ENCODE data around the gene LRP5.
"Not testable (repeated sequence)": the region's sequence is repeated elsewhere in the genome, so short reads cannot be mapped to it uniquely, and the experiment has no call there.

LRP5 gene

DNA sequence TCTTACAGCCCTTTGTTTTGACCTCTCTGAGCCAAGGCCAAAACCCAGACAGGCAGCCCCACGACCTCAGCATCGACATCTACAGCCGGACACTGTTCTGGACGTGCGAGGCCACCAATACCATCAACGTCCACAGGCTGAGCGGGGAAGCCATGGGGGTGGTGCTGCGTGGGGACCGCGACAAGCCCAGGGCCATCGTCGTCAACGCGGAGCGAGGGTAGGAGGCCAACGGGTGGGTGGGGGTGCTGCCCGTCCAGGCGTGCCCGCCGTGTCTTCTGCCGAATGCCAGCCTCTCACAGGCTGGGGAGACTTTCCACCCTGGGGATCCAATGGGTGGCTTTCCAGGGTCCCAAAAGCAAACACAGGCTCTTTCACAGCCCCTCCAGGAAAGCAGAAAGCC, 111.1 kb downstream of the LRP5 start:
- no peak for DNase-seq (ENCODE audit: low read depth)

DNA sequence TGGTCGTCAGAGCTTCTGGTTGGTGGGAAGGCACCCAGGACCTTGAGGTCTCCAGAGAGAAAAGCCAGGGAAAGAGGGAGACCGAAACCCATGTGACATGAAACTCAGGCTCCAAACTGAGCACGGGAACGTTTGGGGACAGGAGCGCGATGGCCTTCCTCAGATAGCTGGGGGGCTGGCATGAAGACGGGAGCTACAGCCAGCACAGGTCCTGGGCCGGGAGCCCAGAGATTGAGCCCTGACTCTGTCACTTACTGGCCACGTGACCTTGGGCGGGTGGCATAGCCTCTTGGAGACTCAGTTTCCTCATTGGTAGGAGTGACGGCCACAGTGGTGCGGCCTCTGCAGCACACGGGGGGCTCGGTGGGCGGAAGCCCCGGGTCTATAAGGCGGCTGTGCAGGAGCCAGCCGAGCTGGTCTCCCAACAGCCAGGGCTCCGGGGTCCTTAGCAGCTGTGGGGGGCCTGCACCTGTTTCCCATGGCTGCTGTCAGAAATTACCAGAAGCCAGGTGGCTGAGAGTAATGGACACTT, 111.8 kb downstream of the LRP5 start:
- no peak for DNase-seq (ENCODE audit: low read depth)

DNA sequence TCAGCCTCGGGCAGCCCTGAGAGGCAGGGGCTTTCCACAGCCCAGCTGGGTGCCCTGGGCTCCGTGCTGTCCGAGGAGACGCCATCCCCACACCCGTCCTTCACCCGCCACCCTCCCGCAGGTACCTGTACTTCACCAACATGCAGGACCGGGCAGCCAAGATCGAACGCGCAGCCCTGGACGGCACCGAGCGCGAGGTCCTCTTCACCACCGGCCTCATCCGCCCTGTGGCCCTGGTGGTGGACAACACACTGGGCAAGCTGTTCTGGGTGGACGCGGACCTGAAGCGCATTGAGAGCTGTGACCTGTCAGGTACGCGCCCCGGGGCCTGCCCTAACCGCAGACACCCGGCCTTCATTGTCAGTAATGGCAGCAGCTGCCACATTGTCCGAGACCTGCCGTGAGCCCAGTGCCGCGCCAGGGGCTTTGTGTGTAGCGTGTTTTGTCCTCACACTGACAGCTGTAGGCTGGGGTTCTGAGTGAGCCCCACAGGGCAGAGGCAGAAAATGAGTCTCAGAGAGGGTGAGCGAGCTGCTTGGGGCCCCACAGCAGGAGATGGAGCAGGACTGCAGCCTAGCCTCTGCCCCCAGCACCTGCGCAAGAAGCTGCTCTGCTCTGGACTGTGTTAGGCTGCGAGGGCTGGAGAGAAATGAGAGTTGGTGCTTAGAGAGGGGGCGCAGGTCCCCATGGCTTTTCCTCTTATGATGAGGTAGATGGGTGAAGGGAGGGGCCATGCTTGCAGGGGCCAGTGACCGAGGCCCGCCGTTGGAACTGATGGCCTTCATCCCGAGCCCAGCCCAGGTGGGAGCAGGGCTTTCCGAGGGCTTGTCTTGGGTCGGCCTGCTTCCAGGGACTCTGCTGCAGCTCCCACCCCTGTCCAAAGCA, 112.8 kb downstream of the LRP5 start:
- no peak for DNase-seq (ENCODE audit: low read depth)

DNA sequence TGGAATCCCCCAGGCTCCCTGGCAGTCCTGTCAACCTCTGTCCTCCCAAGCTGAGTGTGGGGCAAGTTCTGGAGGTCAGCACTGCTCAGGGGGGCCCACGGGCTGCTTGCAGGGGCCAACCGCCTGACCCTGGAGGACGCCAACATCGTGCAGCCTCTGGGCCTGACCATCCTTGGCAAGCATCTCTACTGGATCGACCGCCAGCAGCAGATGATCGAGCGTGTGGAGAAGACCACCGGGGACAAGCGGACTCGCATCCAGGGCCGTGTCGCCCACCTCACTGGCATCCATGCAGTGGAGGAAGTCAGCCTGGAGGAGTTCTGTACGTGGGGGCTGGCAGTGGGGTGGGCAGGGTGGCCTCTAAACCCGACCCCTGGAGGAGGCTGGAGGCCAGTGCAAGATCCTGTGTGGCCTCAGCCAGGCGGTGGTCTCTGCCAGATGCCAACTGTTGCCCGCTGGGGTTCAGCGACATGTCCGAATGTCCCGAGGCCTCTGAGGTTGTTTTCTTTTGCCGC, 113.5 kb downstream of the LRP5 start:
- DNase-seq (ENCODE audit: low read depth) = no peak

DNA sequence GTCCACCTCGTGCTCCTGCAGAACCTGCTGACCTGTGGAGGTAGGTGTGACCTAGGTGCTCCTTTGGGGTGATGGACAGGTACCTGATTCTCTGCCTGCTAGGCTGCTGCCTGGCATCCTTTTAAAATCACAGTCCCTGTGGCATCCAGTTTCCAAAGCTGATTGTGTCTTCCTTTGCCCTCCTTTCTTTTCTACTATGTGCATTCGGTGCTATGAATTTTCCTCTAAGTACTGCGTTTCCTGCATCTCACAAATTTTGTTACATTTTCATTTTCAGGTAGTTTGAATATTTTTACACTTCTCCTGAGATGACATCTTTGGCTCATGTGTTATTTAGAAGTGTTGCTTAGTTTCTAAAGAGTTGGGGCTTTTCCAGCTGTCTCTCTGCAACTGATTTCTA, 117.3 kb downstream of the LRP5 start:
- DNase-seq (ENCODE audit: low read depth) = no peak

DNA sequence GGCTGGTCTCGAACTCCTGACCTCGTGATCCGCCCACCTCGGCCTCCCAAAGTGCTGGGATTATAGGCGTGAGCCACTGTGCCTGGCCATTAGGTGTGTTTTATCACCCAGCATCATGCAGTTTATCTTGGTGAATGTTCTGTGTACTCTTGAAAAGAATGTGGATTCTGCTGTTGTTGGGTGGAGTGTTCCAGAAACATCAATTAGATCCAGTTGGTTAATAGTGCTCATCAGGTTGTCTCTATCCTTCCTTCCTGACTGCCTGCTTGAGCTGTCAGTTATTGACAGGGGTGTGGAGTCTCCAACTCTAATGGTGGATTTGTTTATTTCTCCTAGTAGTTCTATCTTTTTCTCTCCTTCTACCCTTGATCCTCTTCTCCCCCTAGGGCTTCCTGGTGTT, 118.0 kb downstream of the LRP5 start:
- no peak for DNase-seq (ENCODE audit: low read depth)

DNA sequence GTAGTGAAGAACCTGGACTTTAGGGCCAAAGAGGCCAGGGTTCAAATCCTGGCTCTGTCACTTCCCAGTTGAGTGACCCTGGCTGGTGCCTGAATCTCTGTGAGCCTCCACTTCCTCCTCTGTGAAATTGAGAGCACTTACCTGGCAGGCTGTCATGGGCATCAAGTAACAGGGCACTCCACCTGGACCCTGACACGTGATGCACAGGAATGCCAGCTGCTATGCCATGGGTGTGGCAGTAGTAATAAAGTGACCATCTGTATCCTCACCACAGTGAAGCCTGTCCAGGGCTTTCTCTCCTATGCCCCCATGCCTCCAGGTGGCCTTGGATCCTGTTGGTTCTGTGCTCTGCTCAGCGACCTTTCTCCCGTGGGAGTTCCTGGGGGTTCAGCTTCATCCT, 118.4 kb downstream of the LRP5 start:
- no peak for DNase-seq (ENCODE audit: low read depth)

DNA sequence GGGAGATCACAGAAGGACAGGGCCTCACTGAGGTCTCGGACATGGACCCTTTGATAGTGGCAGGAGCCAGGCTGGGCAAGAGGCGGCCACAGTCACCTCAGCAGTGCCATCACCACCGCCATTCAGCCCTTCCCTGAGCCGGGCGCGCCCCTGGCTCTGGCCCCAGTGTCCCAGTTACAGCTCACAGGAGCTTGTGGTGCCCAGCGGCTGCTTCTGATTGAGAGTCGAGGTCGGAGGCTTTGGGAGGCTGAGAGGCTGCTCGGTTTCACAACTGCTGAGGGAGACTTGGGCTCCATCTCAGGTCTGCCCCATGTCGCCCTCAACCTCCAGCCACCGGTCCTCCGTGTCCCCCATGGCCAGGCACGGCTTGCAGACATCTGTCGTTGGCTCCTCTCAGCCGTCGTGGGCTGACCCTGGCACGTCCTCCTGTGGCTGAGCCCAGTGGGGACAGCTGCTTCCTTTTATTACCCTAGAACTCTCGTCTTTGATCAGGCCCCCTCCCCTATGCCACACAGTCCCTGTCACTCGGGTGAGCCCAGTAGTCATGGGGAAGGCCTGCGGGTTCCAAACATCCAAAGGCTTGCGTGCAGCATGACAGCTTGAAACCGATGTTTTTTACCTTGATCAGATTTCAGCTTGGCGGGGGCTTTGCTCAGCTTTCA, 119.7 kb downstream of the LRP5 start:
- DNase-seq (ENCODE audit: low read depth) = no peak

DNA sequence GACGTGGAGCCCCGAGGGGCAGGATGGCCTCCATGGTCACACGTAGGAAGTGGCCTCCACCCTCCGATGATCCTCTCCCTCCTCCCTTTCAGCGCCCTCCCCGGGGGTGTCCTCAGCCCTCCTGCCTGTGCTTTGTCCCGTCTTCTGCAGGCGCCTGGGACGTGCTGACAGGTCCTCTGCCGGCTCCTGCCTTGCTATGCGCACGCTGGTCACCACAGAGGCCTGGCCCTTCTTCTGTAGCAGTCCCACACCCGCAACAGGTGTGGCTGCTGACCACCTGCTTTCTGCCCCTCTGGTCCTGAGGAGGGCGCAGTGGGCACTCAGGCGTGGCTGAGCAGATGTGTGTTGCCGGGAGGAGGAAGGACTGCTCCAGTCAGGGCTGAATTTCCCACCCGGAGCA, 120.5 kb downstream of the LRP5 start:
- DNase-seq (ENCODE audit: low read depth) = no peak

DNA sequence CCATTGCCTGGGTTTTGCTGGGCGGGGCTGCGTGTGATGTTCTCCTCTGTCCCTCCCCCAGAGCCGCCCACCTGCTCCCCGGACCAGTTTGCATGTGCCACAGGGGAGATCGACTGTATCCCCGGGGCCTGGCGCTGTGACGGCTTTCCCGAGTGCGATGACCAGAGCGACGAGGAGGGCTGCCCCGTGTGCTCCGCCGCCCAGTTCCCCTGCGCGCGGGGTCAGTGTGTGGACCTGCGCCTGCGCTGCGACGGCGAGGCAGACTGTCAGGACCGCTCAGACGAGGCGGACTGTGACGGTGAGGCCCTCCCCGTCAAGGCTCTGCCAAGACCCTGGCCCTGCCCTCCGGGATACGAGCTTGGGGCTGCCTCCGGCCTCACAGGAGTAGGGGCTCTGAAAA, 121.2 kb downstream of the LRP5 start:
- no peak for DNase-seq (ENCODE audit: low read depth)

DNA sequence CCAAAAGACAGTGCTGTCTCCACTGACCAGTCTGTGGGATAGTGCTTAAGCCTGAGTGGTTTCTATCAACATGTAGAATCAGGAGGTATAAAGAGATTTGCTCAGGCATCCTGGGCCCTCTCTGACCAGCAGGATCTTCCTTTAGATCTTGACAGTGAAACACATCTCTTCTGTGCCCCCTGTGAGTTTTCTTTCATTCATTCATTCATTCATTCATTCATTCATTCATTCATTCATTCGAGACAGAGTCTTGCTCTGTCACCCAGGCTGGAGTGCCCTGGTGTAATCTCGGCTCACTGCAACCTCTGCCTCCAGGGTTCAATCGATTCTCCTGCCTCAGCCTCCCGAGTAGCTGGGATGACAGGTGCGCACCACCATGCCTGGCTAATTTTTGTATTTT, 121.8 kb downstream of the LRP5 start:
- DNase-seq (ENCODE audit: low read depth) = not testable (repeated sequence)

DNA sequence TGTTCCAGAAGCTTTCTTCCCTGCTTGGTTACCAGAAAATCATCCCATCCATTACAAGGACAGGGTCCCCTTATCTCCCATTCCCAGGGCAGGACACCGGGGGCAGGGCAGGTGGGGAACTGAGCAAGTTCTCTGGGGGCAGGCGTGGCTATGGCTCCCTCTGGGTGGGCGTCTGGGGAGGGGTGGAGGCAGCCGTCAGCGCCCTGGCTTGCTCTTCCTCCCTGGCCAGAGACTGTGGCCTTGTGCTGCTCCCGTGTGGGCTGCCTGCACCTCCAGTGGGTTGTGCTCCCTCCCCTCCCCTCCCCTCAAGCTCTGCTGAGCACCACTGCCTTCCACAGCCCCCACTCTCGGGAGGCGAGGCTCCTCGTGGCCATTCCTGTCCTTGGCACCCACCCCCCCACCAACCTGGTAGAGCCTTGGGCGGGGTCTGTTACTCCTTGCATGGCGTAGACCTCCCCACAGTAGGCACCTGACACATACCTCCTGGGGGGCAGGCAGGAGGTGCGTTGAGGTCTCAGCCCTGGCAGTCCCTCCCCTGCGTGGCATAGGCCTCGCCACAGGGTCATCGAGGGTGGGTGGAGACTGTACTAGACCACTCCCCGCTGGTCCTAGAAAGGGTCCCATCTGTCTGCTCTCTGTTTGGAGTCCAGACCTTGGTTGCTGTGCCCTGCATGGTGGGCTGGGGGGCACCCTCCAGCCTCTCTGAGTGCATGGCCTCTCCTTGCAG, 123.9 kb downstream of the LRP5 start:
- no peak for DNase-seq (ENCODE audit: low read depth)

DNA sequence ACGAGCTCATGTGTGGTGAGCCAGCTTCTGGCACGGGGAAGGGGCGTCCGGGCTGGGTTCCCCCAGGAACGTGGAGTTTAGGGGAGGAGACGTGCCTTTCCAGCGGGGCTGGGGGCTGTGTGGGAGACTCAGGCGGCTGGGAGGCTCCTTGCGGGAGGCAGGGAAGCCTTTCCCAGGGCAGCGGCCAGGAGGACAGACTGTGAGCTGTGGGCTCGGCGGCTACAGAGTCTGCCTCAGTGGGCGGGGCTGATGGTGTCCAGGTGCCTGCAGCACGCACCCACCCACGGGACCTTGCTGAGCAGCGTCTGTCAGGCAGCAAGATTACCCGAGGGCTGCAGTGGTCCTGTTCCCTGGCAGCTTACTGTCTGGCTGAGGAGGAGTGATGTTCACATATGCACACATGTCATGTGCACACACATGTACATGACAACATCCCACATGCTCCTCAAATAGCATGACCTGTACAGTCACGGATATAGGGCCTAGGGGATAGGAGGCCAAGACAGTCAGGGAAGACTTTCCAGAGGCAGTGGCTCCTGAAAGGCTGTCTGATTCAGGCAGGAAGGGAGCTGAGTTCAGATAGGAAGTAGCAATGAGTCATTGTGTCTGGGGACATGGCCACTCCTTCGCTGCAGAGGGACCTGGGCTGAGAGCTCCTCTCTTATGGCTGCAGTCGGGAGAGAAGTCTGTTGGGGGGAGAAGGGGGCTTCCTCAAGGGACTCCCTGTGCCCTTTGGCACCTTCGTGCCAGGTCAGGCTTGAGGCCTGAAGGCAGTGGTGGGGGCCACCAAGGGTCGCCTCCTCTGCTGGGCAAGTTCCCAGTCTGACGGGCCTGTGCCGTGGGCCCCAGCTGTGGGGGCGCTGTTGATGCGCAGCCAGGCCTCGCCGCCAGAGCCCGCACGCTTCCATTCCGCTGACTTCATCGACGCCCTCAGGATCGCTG, 124.9 kb downstream of the LRP5 start:
- DNase-seq (ENCODE audit: low read depth) = no peak

DNA sequence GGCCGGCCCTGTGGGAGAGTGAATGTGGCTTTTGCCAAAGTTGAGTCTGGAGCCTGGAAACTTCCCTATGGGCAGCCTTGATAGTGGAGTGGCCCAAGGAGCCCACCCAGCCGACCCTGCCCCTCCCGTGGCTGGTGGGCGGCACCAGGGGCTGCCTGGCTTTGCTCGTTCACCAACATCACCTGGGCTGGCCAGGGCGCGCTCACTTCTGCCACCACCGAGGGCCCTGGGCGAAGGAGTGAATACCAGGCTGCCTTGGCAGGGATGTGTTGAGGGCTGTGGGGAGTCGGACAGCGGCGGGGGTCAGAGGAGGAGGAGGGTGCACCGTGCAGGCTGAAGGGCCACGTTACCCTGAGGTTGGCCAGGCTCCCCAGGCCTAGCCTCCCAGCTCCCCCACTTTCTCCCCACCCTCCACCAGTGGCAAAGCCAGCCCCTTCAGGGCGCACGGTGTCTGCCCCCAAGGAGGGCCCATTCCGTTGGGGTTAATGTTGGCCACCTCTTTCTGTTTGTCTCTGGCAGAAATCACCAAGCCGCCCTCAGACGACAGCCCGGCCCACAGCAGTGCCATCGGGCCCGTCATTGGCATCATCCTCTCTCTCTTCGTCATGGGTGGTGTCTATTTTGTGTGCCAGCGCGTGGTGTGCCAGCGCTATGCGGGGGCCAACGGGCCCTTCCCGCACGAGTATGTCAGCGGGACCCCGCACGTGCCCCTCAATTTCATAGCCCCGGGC, 125.7 kb downstream of the LRP5 start:
- DNase-seq (ENCODE audit: low read depth) = no peak

DNA sequence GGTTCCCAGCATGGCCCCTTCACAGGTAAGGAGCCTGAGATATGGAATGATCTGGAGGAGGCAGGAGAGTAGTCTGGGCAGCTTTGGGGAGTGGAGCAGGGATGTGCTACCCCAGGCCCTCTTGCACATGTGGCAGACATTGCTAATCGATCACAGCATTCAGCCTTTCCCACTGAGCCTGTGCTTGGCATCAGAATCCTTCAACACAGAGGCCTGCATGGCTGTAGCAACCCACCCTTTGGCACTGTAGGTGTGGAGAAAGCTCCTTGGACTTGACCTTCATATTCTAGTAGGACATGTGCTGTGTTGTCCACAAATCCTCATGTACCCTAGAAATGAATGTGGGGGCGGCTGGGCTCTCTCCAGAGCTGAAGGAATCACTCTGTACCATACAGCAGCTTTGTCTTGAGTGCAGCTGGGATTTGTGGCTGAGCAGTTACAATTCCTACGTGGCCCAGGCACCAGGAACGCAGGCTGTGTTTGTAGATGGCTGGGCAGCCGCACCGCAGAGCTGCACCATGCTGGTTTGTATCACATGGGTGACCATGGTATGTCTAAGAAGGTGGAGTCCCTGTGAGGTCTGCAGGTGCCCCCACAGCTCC, 126.4 kb downstream of the LRP5 start:
- no peak for DNase-seq (ENCODE audit: low read depth)

DNA sequence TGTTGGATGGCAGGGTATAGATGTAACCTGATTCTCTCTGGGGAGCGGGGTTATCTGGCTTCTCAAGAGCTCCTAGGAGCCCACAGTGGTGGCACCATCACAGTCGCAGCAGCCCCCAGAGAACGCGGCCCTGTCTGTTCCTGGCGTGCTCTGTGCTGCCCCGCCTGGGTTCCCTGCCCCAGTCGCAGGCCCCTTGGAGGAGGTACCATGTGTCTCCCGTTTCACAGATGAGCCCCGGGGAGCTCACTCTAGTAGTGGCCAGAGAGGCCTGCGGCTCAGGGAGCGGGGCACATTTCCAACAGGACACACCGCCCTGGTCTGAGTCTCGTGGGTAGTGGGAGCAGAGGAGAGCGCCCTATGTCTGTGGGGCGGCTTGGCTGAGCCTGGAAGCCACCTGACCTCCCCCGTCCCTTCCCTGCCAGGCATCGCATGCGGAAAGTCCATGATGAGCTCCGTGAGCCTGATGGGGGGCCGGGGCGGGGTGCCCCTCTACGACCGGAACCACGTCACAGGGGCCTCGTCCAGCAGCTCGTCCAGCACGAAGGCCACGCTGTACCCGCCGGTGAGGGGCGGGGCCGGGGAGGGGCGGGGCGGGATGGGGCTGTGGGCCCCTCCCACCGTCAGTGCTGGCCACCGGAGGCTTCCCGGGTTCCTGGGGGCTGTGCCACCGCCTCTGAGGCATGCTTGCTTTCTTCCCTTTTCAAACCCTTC, 127.1 kb downstream of the LRP5 start:
- no peak for DNase-seq (ENCODE audit: low read depth)

DNA sequence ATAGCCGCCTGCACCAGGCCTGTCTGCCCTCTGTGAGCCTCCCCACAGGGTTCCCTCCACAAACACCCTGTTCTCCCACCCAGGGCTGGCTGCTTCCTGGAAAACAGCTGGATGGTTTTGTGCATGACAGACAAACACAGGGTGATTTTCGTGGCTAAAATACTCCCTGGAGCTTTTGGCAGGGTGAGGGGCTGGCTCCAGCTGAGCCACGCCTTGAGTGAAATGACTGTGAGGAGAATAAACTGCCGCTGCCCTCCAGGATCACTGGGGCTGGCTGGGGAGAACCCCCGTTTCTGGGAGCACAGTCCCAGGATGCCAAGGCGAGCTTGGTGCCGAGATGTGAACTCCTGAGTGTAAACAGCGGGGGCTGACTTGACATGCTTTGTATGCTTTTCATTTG, 127.8 kb downstream of the LRP5 start:
- no peak for DNase-seq (ENCODE audit: low read depth)

DNA sequence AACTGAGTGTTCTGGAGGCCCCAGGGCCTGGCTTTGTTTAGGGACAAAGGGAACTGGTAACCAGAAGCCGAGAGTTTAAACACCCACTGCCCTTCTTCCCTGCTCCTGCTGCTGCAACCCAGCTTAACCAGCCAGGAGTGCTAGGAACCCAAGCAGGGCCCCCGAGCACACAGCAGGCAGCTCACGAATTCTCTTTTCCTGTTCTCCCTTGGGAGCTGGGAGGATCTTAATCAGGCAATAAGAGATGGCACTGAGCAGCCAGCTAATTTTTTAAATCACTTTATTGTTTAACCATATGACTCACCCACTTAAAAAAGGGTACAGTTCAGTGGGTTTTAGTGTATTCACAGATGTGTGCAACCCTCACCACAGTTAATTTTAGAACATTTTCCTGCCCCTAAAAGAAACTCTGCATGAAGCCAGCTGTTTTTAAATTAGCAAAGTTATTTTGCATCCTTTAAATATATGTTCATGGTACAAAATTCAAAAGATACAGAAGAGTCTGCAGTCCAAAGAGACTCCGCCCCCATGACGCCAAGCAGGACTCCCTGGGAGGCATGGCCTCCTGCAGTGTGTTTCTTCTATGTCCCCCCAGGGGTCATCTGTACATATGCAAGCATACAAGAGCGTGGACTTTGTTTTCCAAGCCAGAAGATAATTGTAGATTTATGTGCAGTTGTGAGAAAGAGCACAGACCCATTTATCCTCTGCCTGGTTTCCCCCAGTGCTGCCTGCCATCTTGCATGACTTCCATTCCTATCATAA, 129.3 kb downstream of the LRP5 start:
- no peak for DNase-seq (ENCODE audit: low read depth)

DNA sequence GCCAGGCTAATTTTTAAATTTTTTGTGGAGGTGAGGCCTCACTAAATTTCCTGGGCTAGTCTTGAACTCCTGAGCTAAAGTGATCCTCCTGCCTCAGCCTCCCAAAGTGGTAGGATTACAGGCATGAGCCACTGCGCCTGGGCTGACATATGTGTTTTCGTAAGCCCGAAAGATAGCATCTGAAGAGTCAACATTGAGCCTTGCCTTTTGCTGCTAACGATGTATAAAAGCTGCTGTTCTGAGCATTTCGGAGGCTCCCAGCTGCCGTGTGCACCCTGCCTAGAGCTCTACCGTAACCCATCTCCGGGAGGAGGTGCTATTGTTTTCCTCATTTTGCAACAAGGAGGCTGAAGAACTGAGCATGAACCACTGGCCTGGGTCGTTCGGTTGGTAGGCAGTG, 130.0 kb downstream of the LRP5 start:
- no peak for DNase-seq (ENCODE audit: low read depth)
